AG04450 (cell line): ENCODE results near the gene RPL39L. TPM values are rescaled to one million over a fixed set of nuclear protein-coding genes. Genes with fewer than 3 reads are reported as not detected.

ENCODE experiments used
- CTCF ChIA-PET: fragments of 300-600, 350-600 bp; formaldehyde crosslinking; extraction: SDS; loops from one replicate; lab custom pipeline; 2022; ENCODE audit warnings: antibody characterized with exemption, inconsistent platforms; lab: Charles Lee
- POLR2A ChIA-PET: fragments of 350-600 bp; formaldehyde crosslinking; extraction: SDS; loops from one replicate; lab custom pipeline; 2021; ENCODE audit warnings: antibody characterized with exemption, inconsistent platforms; lab: Yijun Ruan, JAX
- DNase-seq: peaks from one replicate; pipeline ENCODE4 v3.0.0-alpha.2; 2011; ENCODE audit warnings: low read depth, low spot score
- H3K27ac ChIP-seq: one replicate; pipeline ENCODE4 v1.5.1; 2012; ENCODE audit warnings: low read depth, low read length, control low read depth
- H3K27me3 ChIP-seq: one replicate; pipeline ENCODE4 v1.6.0; 2012; ENCODE audit warnings: low read length; ENCODE audit not compliant: control insufficient read depth, insufficient read depth
- H3K4me3 ChIP-seq: 2 replicates; pipeline ENCODE4 v1.5.1; 2011; ENCODE audit warnings: mild to moderate bottlenecking, low read depth, low read length, control low read depth
- H3K9me3 ChIP-seq: 2 replicates; pipeline ENCODE4 v1.5.1; 2012; ENCODE audit warnings: low read length; ENCODE audit not compliant: control insufficient read depth, insufficient read depth
- CTCF ChIP-seq: IDR thresholded peaks from 2 replicates; pipeline ENCODE4 v1.5.1; 2011; ENCODE audit warnings: low read depth, low read length, control low read depth, inconsistent platforms
- polyA minus RNA-seq: library from RNA; depleted of rRNA, polyadenylated mRNA; stranded (reverse); fragments of >200 nt; gene quantifications from 2 replicates; pipeline ENCODE4 v1.2.3, GENCODE V29; 2011; rRNA and poly(A)+ RNA removed
- polyA plus RNA-seq: library from polyadenylated mRNA; depleted of rRNA; stranded (reverse); fragments of >200 nt; gene quantifications from 2 replicates; pipeline ENCODE4 v1.2.3, GENCODE V29; 2011; rRNA removed

The RPL39L gene
- polyA plus RNA-seq (14.4 and 17.0 TPM in 2 replicates), polyA minus RNA-seq (2.9 and 4.1 TPM in 2 replicates)

GRCh38 chr3:187139126-187139894 lies at the start of gene RPL39L:
Gene RPL39L, minus strand, starts transcription at chr3:187139496. Its CDS starts 18,196 bp downstream, at chr3:187121300.
- Histone ChIP-seq H3K9me3 (peaks cover 6% of the 10 kb centered on the region; the same call in 1 of the 2 replicates), H3K27me3 (peaks cover 9% of the 10 kb centered on the region), H3K4me3 (peak within 1 kb of the TSS; percentile 79), H3K27ac (peak within 1 kb of the TSS; percentile 57)
- peak; percentile 45 for DNase-seq
- ChIA-PET POLR2A (interaction anchor here (0.5 to 1.2 kb wide), 6 partner anchors 11 to 569 kb away, joined by 3 to 6 read pairs (median 4); partner anchors contain the start of genes DNAJB11 and EIF4A2), CTCF (interaction anchor here (0.6 to 4.2 kb wide), 69 partner anchors 10 to 1816 kb away, joined by 3 to 67 read pairs (median 4); partner anchors contain the start of gene RTP2)
- TF ChIP-seq CTCF: peak; percentile 96

DNA sequence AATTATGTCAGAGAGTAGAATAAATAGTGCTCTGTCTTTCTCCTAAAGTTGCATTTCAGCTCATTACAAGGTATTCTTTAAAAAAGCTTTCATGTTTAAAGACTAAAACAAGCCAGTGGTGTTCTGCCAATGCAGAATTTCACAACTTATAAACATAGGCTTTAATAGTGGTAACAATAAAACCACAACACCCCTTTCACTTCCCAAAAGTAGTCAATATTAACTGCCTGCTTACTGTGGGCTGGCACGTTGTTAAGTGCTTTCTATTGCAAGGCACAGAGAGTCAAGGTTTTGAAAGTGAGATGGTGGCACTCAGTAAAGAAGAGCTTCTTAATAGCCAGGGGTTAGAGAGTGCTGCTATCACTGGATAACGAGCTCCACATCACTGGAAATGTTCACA lies 49.6 kb upstream of the RPL39L start:
- DNase-seq: no peak
- Histone ChIP-seq H3K9me3 (no peaks in the 10 kb centered on the region), H3K27me3 (no peaks in the 10 kb centered on the region), H3K27ac (no peak overlapping the region), H3K4me3 (no peak overlapping the region)
- ChIA-PET POLR2A (no interaction called here), CTCF (interaction anchor here (0.8 to 1.4 kb wide), 5 partner anchors 20 to 76 kb away, joined by 3 to 5 read pairs (median 4); partner anchors contain the start of gene RPL39L)
- TF ChIP-seq CTCF: no peak

DNA sequence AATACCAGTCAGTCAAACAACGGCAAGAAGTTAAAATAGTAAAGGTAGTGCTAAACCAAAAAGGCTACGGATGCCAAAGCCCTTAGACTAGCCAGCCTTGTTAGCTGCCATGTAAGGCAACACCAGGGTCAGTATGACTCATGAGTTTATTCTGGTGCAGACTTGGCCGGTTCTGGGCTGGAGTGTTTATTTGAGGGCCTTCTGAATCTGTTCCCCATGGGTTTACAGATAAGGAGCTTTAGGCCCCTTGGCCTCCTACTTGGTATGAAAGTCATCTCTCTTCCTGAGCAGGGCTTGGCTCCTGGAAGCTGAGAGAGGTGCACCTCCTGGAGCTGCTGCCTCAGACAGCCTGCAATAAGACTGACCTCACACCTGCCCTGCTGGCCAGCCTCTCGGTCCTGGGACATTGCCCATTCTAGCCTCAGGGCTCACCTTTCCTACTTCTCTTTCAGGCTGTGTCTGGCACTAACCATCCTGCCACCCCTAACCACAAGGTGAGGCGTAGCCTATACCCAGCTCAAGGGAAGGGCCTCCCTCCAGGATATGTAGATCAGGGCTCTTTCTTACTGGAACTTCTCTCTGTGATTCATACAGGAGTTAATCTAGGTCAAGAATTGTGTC lies 47.6 kb upstream of the RPL39L start:
- ChIA-PET CTCF (interaction anchor here (0.5 to 1.7 kb wide), 4 partner anchors 22 to 1767 kb away, joined by 4 to 6 read pairs (median 5); no protein-coding TSS in a partner anchor), POLR2A (interaction anchor here (0.5 to 1.1 kb wide), 2 partner anchors 47 to 168 kb away, joined by 3 to 4 read pairs; partner anchors contain the start of gene RPL39L)
- Histone ChIP-seq H3K27me3 (no peaks in the 10 kb centered on the region), H3K27ac (peak overlapping the region; percentile 63), H3K9me3 (no peaks in the 10 kb centered on the region), H3K4me3 (no peak overlapping the region)
- no peak for TF ChIP-seq CTCF
- DNase-seq: peak; percentile 82

- no peak for DNase-seq
- POLR2A ChIA-PET: interaction anchor here (0.5 to 1.1 kb wide), 2 partner anchors 47 to 167 kb away, joined by 3 to 4 read pairs; partner anchors contain the start of gene RPL39L
- no peak for TF ChIP-seq CTCF
- no peaks in the 10 kb centered on the region for H3K27me3 ChIP-seq
- CTCF ChIA-PET: interaction anchor here (0.5 to 1.7 kb wide), 5 partner anchors 22 to 1767 kb away, joined by 4 to 6 read pairs (median 5); no protein-coding TSS in a partner anchor
- no peaks in the 10 kb centered on the region for H3K9me3 ChIP-seq
- H3K27ac ChIP-seq: no peak overlapping the region
- no peak overlapping the region for H3K4me3 ChIP-seq
These were observed 47.1 kb upstream of the RPL39L start for GRCh38 chr3:187186375-187186774.
